Epithelial cell of proximal tubule (primary cell): ENCODE data around the gene QRICH2. TPM values are rescaled to one million over a fixed set of nuclear protein-coding genes. Genes with fewer than 3 reads are reported as not detected.

Experiments used
- DNase-seq: peaks from one replicate; pipeline ENCODE4 v3.0.0-alpha.2; 2011; ENCODE audit warnings: low read depth
- H3K4me3 ChIP-seq: 2 replicates; pipeline ENCODE4 v1.5.1; 2011; ENCODE audit warnings: low read depth, mild to moderate bottlenecking, low read length
- CTCF ChIP-seq: conservative IDR thresholded peaks from 2 replicates; pipeline ENCODE4 v1.5.1; 2012; ENCODE audit warnings: low read depth, mild to moderate bottlenecking, low read length
- total RNA-seq: library from RNA; depleted of rRNA; stranded (reverse); fragments of >200 nt; gene quantifications from 2 replicates; pipeline ENCODE4 v1.2.3, GENCODE V29; 2015

Gene QRICH2
- total RNA-seq, 1 donor from 2014 or later = 0.69 TPM

GRCh38 chr17:76243826-76244679 lies 64.0 kb downstream of the QRICH2 start:
- DNase-seq = no peak
- H3K4me3 ChIP-seq = no peak overlapping the region

GRCh38 chr17:76241691-76242255 lies 66.3 kb downstream of the QRICH2 start:
- no peak for DNase-seq
- no peak for TF ChIP-seq CTCF
- no peak overlapping the region for H3K4me3 ChIP-seq

More at GRCh38 chr17:76243826-76244679, 64.0 kb downstream of the QRICH2 start:
- no peak for TF ChIP-seq CTCF

GRCh38 chr17:76241204-76241538 lies 66.9 kb downstream of the QRICH2 start:
- H3K4me3 ChIP-seq = peak overlapping the region; percentile 80
- no peak for DNase-seq
- TF ChIP-seq CTCF = no peak

- peak within 1 kb of the TSS; percentile 80 for H3K4me3 ChIP-seq
- TF ChIP-seq CTCF = no peak
- no peak for DNase-seq
These were observed 67.4 kb downstream of the QRICH2 start, which contains the start of gene RNF157 for GRCh38 chr17:76240461-76241203. Gene RNF157 (minus strand): TSS chr17:76240493. CDS start chr17:76240240, 253 bp downstream.

- no peak for TF ChIP-seq CTCF
- DNase-seq = no peak
These were observed 68.4 kb downstream of the QRICH2 start for GRCh38 chr17:76239538-76240274.

GRCh38 chr17:76238847-76239537 lies 69.1 kb downstream of the QRICH2 start:
- H3K4me3 ChIP-seq = peak overlapping the region; percentile 65
- no peak for DNase-seq
- no peak for TF ChIP-seq CTCF

More at GRCh38 chr17:76239538-76240274, 68.4 kb downstream of the QRICH2 start:
- H3K4me3 ChIP-seq = peak overlapping the region; percentile 65
